GM18861 (cell line): Measurements from ENCODE around the gene LIPC.

Experiments used
- ATAC-seq: cut with Tn5 transposase; IDR thresholded peaks from one replicate; pipeline ENCODE4 v1.9.1; 2021; ENCODE audit not compliant: unreplicated experiment

LIPC gene

GRCh38 chr15:58512522-58512921 is 80.7 kb downstream of the LIPC start:
- no peak for ATAC-seq

- no peak for ATAC-seq
Measured at GRCh38 chr15:58513008-58513407, 81.2 kb downstream of the LIPC start.

GRCh38 chr15:58513726-58514336 is 82.0 kb downstream of the LIPC start:
- no peak for ATAC-seq

GRCh38 chr15:58515807-58516206 is 84.0 kb downstream of the LIPC start:
- ATAC-seq: no peak

GRCh38 chr15:58517252-58517681 is 85.5 kb downstream of the LIPC start:
- no peak for ATAC-seq

GRCh38 chr15:58517682-58518525 is 86.1 kb downstream of the LIPC start:
- no peak for ATAC-seq

- ATAC-seq: no peak
Measured at GRCh38 chr15:58518626-58519025, 86.8 kb downstream of the LIPC start.

GRCh38 chr15:58519516-58519915 is 87.7 kb downstream of the LIPC start:
- no peak for ATAC-seq

GRCh38 chr15:58520464-58520863 is 88.7 kb downstream of the LIPC start:
- ATAC-seq: no peak

GRCh38 chr15:58520936-58521292 is 89.1 kb downstream of the LIPC start:
- no peak for ATAC-seq

GRCh38 chr15:58521293-58521991 is 89.7 kb downstream of the LIPC start:
- no peak for ATAC-seq

- ATAC-seq: no peak
Measured at GRCh38 chr15:58522391-58522790, 90.6 kb downstream of the LIPC start.

GRCh38 chr15:58522865-58523264 is 91.1 kb downstream of the LIPC start:
- no peak for ATAC-seq

- no peak for ATAC-seq
Measured at GRCh38 chr15:58523634-58524033, 91.8 kb downstream of the LIPC start.

GRCh38 chr15:58524247-58524646 is 92.5 kb downstream of the LIPC start:
- no peak for ATAC-seq

GRCh38 chr15:58525991-58526421 is 94.2 kb downstream of the LIPC start:
- ATAC-seq: no peak

- no peak for ATAC-seq
Measured at GRCh38 chr15:58526647-58527192, 94.9 kb downstream of the LIPC start.

- ATAC-seq: no peak
Measured at GRCh38 chr15:58527573-58528187, 95.9 kb downstream of the LIPC start.

GRCh38 chr15:58528188-58528870 is 96.5 kb downstream of the LIPC start:
- no peak for ATAC-seq

- no peak for ATAC-seq
Measured at GRCh38 chr15:58529041-58529440, 97.2 kb downstream of the LIPC start.
